HepG2 (cell line): ENCODE results near the gene LCP2. TPM values are rescaled to one million over a fixed set of nuclear protein-coding genes. Genes with fewer than 3 reads are reported as not detected.

ENCODE experiments used
- ATAC-seq: fragments of 200-7000 bp; cut with Tn5 transposase; 3 replicates; pipeline ENCODE4 v1.9.1; 2020; ENCODE audit warnings: mild to moderate bottlenecking, moderate library complexity
- BruUV-seq: library from RNA; stranded (reverse); fragments of 400-500 nt; replicated peaks from 2 replicates; lab custom pipeline; 2021; lab: Mats Ljungman, UMichigan
- CTCF ChIA-PET: fragments of 300-600 bp; formaldehyde crosslinking; extraction: SDS; loops from one replicate; lab custom pipeline; 2021; ENCODE audit warnings: low total read pairs, inconsistent platforms, low intra/inter-chr PET ratio; lab: Yijun Ruan, JAX
- POLR2A ChIA-PET: fragments of 350-600 bp; sonication (Branson Sonifier 250); formaldehyde crosslinking; loops from one replicate; lab custom pipeline; 2020; ENCODE audit warnings: antibody characterized with exemption, inconsistent platforms; lab: Yijun Ruan, JAX
- DNase-seq: peaks from one replicate; pipeline ENCODE4 v3.0.0-alpha.2; 2015; ENCODE audit warnings: low spot score
- FAIRE-seq: peaks from 3 replicates; lab custom pipeline; 2011; peaks lifted over from hg19 to GRCh38; lab: Jason Lieb, UNC
- H2AFZ ChIP-seq: one replicate; pipeline ENCODE4 v1.6.1; 2011; ENCODE audit warnings: low read length, inconsistent platforms
- H3K27ac ChIP-seq: fragments of 300-600 bp; 3 replicates; pipeline ENCODE4 v1.8.0; 2011; ENCODE audit warnings: mixed run types, mild to moderate bottlenecking, mixed read lengths, low read length, inconsistent platforms; ENCODE audit not compliant: insufficient read depth; ENCODE audit errors: extremely low read length
- H3K27me3 ChIP-seq, 2 experiments: fragments of 200-600 bp in 1 of 2; 2 replicates in 1 of 2; 3 replicates in 1 of 2; pipeline versions ENCODE4 v1.6.0 to v1.8.0; 2011; ENCODE audit warnings: low read length in 2 of 2, mild to moderate bottlenecking in 2 of 2, moderate library complexity in 2 of 2, inconsistent platforms in 1 of 2; ENCODE audit not compliant: insufficient read depth in 2 of 2, control insufficient read depth in 1 of 2
- H3K36me3 ChIP-seq, 2 experiments: fragments of 200-600 bp in 1 of 2; replicated peaks in 1 of 2; 2 replicates in 1 of 2; 3 replicates in 1 of 2; pipeline versions ENCODE4 v1.5.1 to v1.8.0; 2011; ENCODE audit warnings: low read length in 2 of 2, inconsistent platforms in 1 of 2; ENCODE audit not compliant: insufficient read depth in 2 of 2, control insufficient read depth in 1 of 2
- H3K4me1 ChIP-seq: 2 replicates; pipeline ENCODE4 v1.5.1; 2012; ENCODE audit warnings: low read length, inconsistent platforms; ENCODE audit not compliant: insufficient read depth
- H3K4me2 ChIP-seq: 2 replicates; pipeline ENCODE4 v1.6.0; 2011; ENCODE audit warnings: low read depth, low read length, inconsistent platforms
- H3K4me3 ChIP-seq, 3 experiments: fragments of 200-600 bp in 1 of 3; sonication (generic), shearing (Covaris generic) in 1 of 3; replicated peaks in 1 of 3; 2 replicates each; pipeline ENCODE4 v1.5.1; 2011 to 2016; ENCODE audit warnings: low read length in 3 of 3, inconsistent platforms in 2 of 3, low read depth in 2 of 3, mild to moderate bottlenecking in 2 of 3, control low read depth in 1 of 3, mixed read lengths in 1 of 3; ENCODE audit not compliant: insufficient read depth in 1 of 3
- H3K79me2 ChIP-seq: one replicate; pipeline ENCODE4 v1.6.1; 2011; ENCODE audit warnings: low read length, inconsistent platforms; ENCODE audit not compliant: insufficient read depth
- H3K9ac ChIP-seq: 2 replicates; pipeline ENCODE4 v1.6.0; 2011; ENCODE audit warnings: mild to moderate bottlenecking, low read depth, low read length, inconsistent platforms; ENCODE audit not compliant: insufficient read depth
- H3K9me3 ChIP-seq: 2 replicates; pipeline ENCODE4 v1.5.1; 2012; ENCODE audit warnings: mild to moderate bottlenecking, low read length
- H4K20me1 ChIP-seq: 2 replicates; pipeline ENCODE4 v1.6.0; 2011; ENCODE audit warnings: inconsistent platforms, mild to moderate bottlenecking, low read length, moderate library complexity; ENCODE audit not compliant: insufficient read depth
- ATRX ChIP-seq: sonication (generic); formaldehyde crosslinking; IDR thresholded peaks from 2 replicates; pipeline ENCODE4 v1.4.0; 2020; ENCODE audit warnings: missing genetic modification reagents, borderline replicate concordance
- BORCS8-MEF2B ChIP-seq: sonication (generic); formaldehyde crosslinking; IDR thresholded peaks from 2 replicates; pipeline ENCODE4 v1.8.0; 2022; ENCODE audit warnings: mild to moderate bottlenecking, missing genetic modification reagents
- MEIS1 ChIP-seq: sonication (generic); formaldehyde crosslinking; IDR thresholded peaks from 2 replicates; pipeline ENCODE4 v1.9.0; 2021; ENCODE audit warnings: mild to moderate bottlenecking, missing genetic modification reagents, moderate library complexity, borderline replicate concordance
- PAWR ChIP-seq: sonication (generic); formaldehyde crosslinking; IDR thresholded peaks from 2 replicates; pipeline ENCODE4 v1.4.0; 2020; ENCODE audit warnings: missing genetic modification reagents, mild to moderate bottlenecking, borderline replicate concordance
- SIX4 ChIP-seq: sonication (generic); formaldehyde crosslinking; IDR thresholded peaks from 2 replicates; pipeline ENCODE4 v1.4.0; 2020; ENCODE audit warnings: missing genetic modification reagents
- TAF1 ChIP-seq: sonication (generic); formaldehyde crosslinking; IDR thresholded peaks from 2 replicates; pipeline ENCODE4 v1.4.0; 2020; ENCODE audit warnings: missing genetic modification reagents
- TP53 ChIP-seq: sonication (generic); formaldehyde crosslinking; conservative IDR thresholded peaks from 2 replicates; pipeline ENCODE4 v1.4.0; 2020; ENCODE audit warnings: missing genetic modification reagents
- ZC3H4 ChIP-seq: sonication (generic); formaldehyde crosslinking; IDR thresholded peaks from 2 replicates; pipeline ENCODE4 v1.4.0; 2020; ENCODE audit warnings: missing genetic modification reagents, borderline replicate concordance
- ZFP36 ChIP-seq: fragments of 150-350 bp; IDR thresholded peaks from 2 replicates; pipeline ENCODE4 v1.6.1; 2018; ENCODE audit warnings: borderline replicate concordance, low read length, low read depth; ENCODE audit not compliant: partially characterized antibody
- ZMAT3 ChIP-seq: sonication (generic); formaldehyde crosslinking; conservative IDR thresholded peaks from 2 replicates; pipeline ENCODE4 v1.7.0; 2021; ENCODE audit warnings: missing genetic modification reagents
- ZNF205 ChIP-seq: IDR thresholded peaks from 2 replicates; pipeline ENCODE4 v1.6.1; 2018; ENCODE audit warnings: missing biosample characterization, missing genetic modification reagents
- ZNF34 ChIP-seq: sonication (generic); formaldehyde crosslinking; IDR thresholded peaks from 2 replicates; pipeline ENCODE4 v1.4.0; 2020; ENCODE audit warnings: mild to moderate bottlenecking, missing genetic modification reagents, borderline replicate concordance
- ZNF496 ChIP-seq: sonication (generic); formaldehyde crosslinking; IDR thresholded peaks from 2 replicates; pipeline ENCODE4 v1.8.1; 2023; ENCODE audit warnings: mild to moderate bottlenecking, moderate library complexity, missing genetic modification reagents; ENCODE audit not compliant: insufficient replicate concordance
- ZNF674 ChIP-seq: sonication (generic); formaldehyde crosslinking; IDR thresholded peaks from 2 replicates; pipeline ENCODE4 v1.5.0; 2020; ENCODE audit warnings: low read depth, mild to moderate bottlenecking, missing genetic modification reagents
- WGBS: methylation state at CpG from one replicate; pipeline ENCODE4 v1.1.6; 2017; ENCODE audit warnings: low lambda C conversion rate; 5-methylcytosine and 5-hydroxymethylcytosine counted together
- in situ Hi-C: cut with HindIII; loops from 2 replicates; pipeline ENCODE4 v1.10.0; 2017; ENCODE audit warnings: low pct_unique_long_range_greater_than_20kb; ENCODE audit not compliant: extremely low pct_ligation_motif_present
- intact Hi-C: fragments of 100-400 bp; cut with micrococcal nuclease; formaldehyde crosslinking; loops from one replicate; pipeline ENCODE4 v1.10.0; 2022; ENCODE audit not compliant: unreplicated experiment
- polyA plus RNA-seq, 8 experiments: library from polyadenylated mRNA; depleted of rRNA in 3 of 8; stranded (reverse) in 7 of 8; unstranded in 1 of 8; fragments of >200 nt; fragmentation: Illumina TruSeq in 4 of 8; extraction: Trizol in 4 of 8; gene quantifications; 2 replicates each; pipeline versions ENCODE4 v1.2.1 to v1.2.3, GENCODE V29; 2011 to 2016; ENCODE audit warnings: low read depth in 4 of 8, missing spikeins in 1 of 8, mixed read lengths in 1 of 8; ENCODE audit not compliant: insufficient read depth in 1 of 8
- total RNA-seq, 5 experiments: library from RNA; depleted of rRNA; stranded (reverse); fragments of >200 nt; fragmentation: Illumina TruSeq; extraction: Trizol; gene quantifications; 2 replicates each; pipeline ENCODE4 v1.2.3, GENCODE V29; 2016; ENCODE audit warnings: low read depth in 1 of 5
- TF ChIP-seq, protein P1 (sequence below), 2 experiments: sonication (generic) in 1 of 2; formaldehyde crosslinking in 1 of 2; IDR thresholded peaks; 2 replicates each; pipeline versions ENCODE4 v1.6.1 to v1.9.0; 2014 to 2022; ENCODE audit warnings: antibody characterized with exemption in 1 of 2, borderline replicate concordance in 1 of 2, inconsistent platforms in 1 of 2, low read depth in 1 of 2, missing genetic modification reagents in 1 of 2
- TF ChIP-seq, protein P2 (sequence below): sonication (generic); formaldehyde crosslinking; IDR thresholded peaks from 2 replicates; pipeline ENCODE4 v1.5.0; 2020; ENCODE audit warnings: mild to moderate bottlenecking, missing genetic modification reagents

LCP2 gene
- total and polyA plus RNA-seq, 2 of the 13 experiments (the other 11 are each of a cell fraction or from before 2014, with no cell fraction given): not detected

DNA sequence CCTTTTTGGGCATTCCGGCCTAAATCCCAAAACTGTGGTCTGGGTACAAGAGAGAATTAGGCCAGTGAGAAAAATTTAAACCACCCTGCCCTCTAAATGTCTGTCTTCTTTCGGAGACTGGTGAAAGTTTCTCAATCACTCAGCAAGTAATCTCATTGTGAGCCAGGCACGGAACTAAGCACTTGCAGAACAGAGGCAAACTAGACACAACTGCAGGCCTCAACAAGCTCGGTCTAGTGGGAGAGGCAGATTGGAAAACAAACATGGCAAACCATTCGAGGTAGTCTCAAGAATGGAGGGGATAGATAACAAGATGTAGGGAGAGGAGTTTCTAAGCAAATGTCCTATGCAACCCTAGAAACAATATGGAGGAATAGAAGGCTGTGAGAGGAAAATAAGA, 73.7 kb downstream of the LCP2 start:
- in situ Hi-C loops (no loop called here), intact Hi-C loops (no loop called here)

DNA sequence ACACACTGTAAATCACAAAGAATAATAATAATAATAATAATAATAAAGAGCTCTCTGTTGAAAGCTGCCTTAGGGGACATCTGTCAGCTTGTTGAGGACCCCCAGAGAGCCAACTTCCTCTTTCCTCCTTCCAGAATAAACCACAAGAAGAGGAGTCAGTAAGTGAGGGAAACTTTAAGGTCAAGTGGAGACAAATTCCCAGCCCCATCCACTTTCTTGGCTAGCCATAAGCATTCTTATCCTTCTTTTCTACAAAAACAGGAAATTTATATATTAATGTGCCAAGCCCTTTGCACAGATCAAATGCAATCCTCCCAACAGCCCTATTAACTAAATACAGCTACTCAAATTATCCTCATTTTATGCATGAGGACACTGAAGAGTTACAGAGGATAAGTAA, 74.2 kb downstream of the LCP2 start:
- in situ Hi-C loops: no loop called here
- ATAC-seq (no peak), FAIRE-seq (no peak), DNase-seq (no peak)
- Histone ChIP-seq H3K27ac (no peak overlapping the region), H4K20me1 (no peaks in the 10 kb centered on the region), H3K79me2 (no peaks in the 10 kb centered on the region), H3K36me3 (no peaks in the 10 kb centered on the region), H3K4me3 (no peak overlapping the region), H3K9me3 (no peaks in the 10 kb centered on the region), H2AFZ (no peak overlapping the region), H3K4me1 (no peaks in the 10 kb centered on the region), H3K27me3 (no peaks in the 10 kb centered on the region), H3K9ac (no peak overlapping the region), H3K4me2 (no peak overlapping the region)
- intact Hi-C loops: no loop called here
- CTCF ChIA-PET: no interaction called here
- POLR2A ChIA-PET: no interaction called here
- BruUV-seq: no TSS peak
- TF ChIP-seq, protein P1, sequence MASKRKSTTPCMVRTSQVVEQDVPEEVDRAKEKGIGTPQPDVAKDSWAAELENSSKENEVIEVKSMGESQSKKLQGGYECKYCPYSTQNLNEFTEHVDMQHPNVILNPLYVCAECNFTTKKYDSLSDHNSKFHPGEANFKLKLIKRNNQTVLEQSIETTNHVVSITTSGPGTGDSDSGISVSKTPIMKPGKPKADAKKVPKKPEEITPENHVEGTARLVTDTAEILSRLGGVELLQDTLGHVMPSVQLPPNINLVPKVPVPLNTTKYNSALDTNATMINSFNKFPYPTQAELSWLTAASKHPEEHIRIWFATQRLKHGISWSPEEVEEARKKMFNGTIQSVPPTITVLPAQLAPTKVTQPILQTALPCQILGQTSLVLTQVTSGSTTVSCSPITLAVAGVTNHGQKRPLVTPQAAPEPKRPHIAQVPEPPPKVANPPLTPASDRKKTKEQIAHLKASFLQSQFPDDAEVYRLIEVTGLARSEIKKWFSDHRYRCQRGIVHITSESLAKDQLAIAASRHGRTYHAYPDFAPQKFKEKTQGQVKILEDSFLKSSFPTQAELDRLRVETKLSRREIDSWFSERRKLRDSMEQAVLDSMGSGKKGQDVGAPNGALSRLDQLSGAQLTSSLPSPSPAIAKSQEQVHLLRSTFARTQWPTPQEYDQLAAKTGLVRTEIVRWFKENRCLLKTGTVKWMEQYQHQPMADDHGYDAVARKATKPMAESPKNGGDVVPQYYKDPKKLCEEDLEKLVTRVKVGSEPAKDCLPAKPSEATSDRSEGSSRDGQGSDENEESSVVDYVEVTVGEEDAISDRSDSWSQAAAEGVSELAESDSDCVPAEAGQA (IDR thresholded peaks at IDR 0.05; ENCODE audit: low read depth): no peak
- TF ChIP-seq, protein P1 (CRISPR knock-in tag; IDR thresholded peaks at IDR 0.05; ENCODE audit: borderline replicate concordance): no peak
- TF ChIP-seq ZNF34 (no peak), ZNF205 (CRISPR knock-in tag) (no peak), PAWR (no peak)
- TF ChIP-seq, protein P2, sequence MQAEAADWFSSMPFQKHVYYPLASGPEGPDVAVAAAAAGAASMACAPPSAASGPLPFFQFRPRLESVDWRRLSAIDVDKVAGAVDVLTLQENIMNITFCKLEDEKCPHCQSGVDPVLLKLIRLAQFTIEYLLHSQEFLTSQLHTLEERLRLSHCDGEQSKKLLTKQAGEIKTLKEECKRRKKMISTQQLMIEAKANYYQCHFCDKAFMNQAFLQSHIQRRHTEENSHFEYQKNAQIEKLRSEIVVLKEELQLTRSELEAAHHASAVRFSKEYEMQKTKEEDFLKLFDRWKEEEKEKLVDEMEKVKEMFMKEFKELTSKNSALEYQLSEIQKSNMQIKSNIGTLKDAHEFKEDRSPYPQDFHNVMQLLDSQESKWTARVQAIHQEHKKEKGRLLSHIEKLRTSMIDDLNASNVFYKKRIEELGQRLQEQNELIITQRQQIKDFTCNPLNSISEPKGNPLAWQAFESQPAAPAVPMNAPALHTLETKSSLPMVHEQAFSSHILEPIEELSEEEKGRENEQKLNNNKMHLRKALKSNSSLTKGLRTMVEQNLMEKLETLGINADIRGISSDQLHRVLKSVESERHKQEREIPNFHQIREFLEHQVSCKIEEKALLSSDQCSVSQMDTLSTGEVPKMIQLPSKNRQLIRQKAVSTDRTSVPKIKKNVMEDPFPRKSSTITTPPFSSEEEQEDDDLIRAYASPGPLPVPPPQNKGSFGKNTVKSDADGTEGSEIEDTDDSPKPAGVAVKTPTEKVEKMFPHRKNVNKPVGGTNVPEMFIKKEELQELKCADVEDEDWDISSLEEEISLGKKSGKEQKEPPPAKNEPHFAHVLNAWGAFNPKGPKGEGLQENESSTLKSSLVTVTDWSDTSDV (CRISPR knock-in tag): no peak

More for the DNA sequence above, 73.7 kb downstream of the LCP2 start:
- WGBS: 2% methylated on average over 5 of the region's 5 CpGs
- Histone ChIP-seq H3K9me3 (no peaks in the 10 kb centered on the region), H3K36me3 (no peaks in the 10 kb centered on the region), H3K4me3 (no peak overlapping the region), H3K79me2 (no peaks in the 10 kb centered on the region), H3K9ac (no peak overlapping the region), H3K27me3 (no peaks in the 10 kb centered on the region), H3K4me1 (no peaks in the 10 kb centered on the region), H2AFZ (no peak overlapping the region), H3K4me2 (no peak overlapping the region), H3K27ac (no peak overlapping the region), H4K20me1 (no peaks in the 10 kb centered on the region)
- ChIA-PET POLR2A (no interaction called here), CTCF (no interaction called here)
- no peak for ATAC-seq
- TF ChIP-seq ZC3H4 (CRISPR knock-in tag) (no peak), ATRX (CRISPR knock-in tag) (no peak), BORCS8-MEF2B (no peak), ZNF674 (CRISPR knock-in tag) (no peak), MEIS1 (no peak), ZMAT3 (CRISPR knock-in tag) (no peak), TP53 (CRISPR knock-in tag) (no peak), TAF1 (CRISPR knock-in tag) (no peak), SIX4 (CRISPR knock-in tag) (no peak), ZNF496 (CRISPR knock-in tag) (no peak), ZFP36 (no peak)
- no peak for DNase-seq
- no peak for FAIRE-seq
- BruUV-seq: no TSS peak
